Measurements from ENCODE around the gene CERK. TPM values are rescaled to one million over a fixed set of nuclear protein-coding genes. Genes with fewer than 3 reads are reported as not detected.

The CERK gene
- total and polyA plus RNA-seq, 8 donors = 25.0 to 44.0 (median 40.4) TPM

- Histone ChIP-seq H3K36me3 (peaks cover 0 to 10% of the 10 kb centered on the region in 2 donors), H3K4me3 (no peak overlapping the region), H3K27me3 (no peaks in the 10 kb centered on the region), H3K27ac (no peak overlapping the region), H3K4me1 (peaks cover 0 to 33% of the 10 kb centered on the region in 2 donors), H3K9me3 (no peaks in the 10 kb centered on the region)
- DNase-seq (peak in 1 of 4 donors; percentile 14), ATAC-seq (no peak)
- intact Hi-C loops (cut with DNase I) = no loop called here
- no peak for TF ChIP-seq CTCF (IDR thresholded peaks at IDR 0.05)
Observed at GRCh38 chr22:46654927-46655595, 83.0 kb downstream of the CERK start.

- H3K27me3 ChIP-seq = no peaks in the 10 kb centered on the region
- intact Hi-C loops (cut with DNase I) = no loop called here
- H3K27ac ChIP-seq = no peak overlapping the region
- DNase-seq = peak in 1 of 4 donors; percentile 54
- H3K4me3 ChIP-seq = no peak overlapping the region
- H3K4me1 ChIP-seq = peaks cover 0 to 39% of the 10 kb centered on the region in 2 donors
- H3K36me3 ChIP-seq = peaks cover 0 to 10% of the 10 kb centered on the region in 2 donors
- no peaks in the 10 kb centered on the region for H3K9me3 ChIP-seq
- no peak for TF ChIP-seq CTCF (IDR thresholded peaks at IDR 0.05)
- no peak for ATAC-seq
Observed at GRCh38 chr22:46654426-46654825, 83.6 kb downstream of the CERK start.

- intact Hi-C loops (cut with DNase I) = no loop called here
- Histone ChIP-seq H3K9me3 (no peaks in the 10 kb centered on the region), H3K4me1 (peaks cover 0 to 45% of the 10 kb centered on the region in 2 donors), H3K36me3 (peaks cover 0 to 7% of the 10 kb centered on the region in 2 donors), H3K4me3 (no peak overlapping the region), H3K27me3 (no peaks in the 10 kb centered on the region), H3K27ac (no peak overlapping the region)
- DNase-seq (peak in 1 of 4 donors; percentile 44), ATAC-seq (no peak)
- no peak for TF ChIP-seq CTCF (IDR thresholded peaks at IDR 0.05)
Observed at GRCh38 chr22:46653596-46653995, 84.5 kb downstream of the CERK start.

- DNase-seq (peak in 1 of 4 donors; percentile 67), ATAC-seq (no peak)
- Histone ChIP-seq H3K4me3 (no peak overlapping the region), H3K36me3 (peaks cover 0 to under 1% of the 10 kb centered on the region in 2 donors), H3K4me1 (peaks cover 0 to 45% of the 10 kb centered on the region in 2 donors), H3K9me3 (no peaks in the 10 kb centered on the region), H3K27me3 (no peaks in the 10 kb centered on the region), H3K27ac (no peak overlapping the region)
- intact Hi-C loops (cut with DNase I) = no loop called here
- no peak for TF ChIP-seq CTCF (IDR thresholded peaks at IDR 0.05)
Observed at GRCh38 chr22:46652847-46653331, 85.2 kb downstream of the CERK start.

- no peak overlapping the region for H3K4me3 ChIP-seq
- TF ChIP-seq CTCF (IDR thresholded peaks at IDR 0.05) = no peak
- H3K9me3 ChIP-seq = no peaks in the 10 kb centered on the region
- no peaks in the 10 kb centered on the region for H3K27me3 ChIP-seq
- no peaks in the 10 kb centered on the region for H3K36me3 ChIP-seq
- intact Hi-C loops (cut with DNase I) = no loop called here
- ATAC-seq (no peak), DNase-seq (peak in 1 of 4 donors; percentile 72)
- H3K4me1 ChIP-seq = peaks cover 0 to 45% of the 10 kb centered on the region in 2 donors
- no peak overlapping the region for H3K27ac ChIP-seq
Observed at GRCh38 chr22:46652081-46652846, 85.8 kb downstream of the CERK start.
